ENCODE results near the gene TM9SF3.

DNA sequence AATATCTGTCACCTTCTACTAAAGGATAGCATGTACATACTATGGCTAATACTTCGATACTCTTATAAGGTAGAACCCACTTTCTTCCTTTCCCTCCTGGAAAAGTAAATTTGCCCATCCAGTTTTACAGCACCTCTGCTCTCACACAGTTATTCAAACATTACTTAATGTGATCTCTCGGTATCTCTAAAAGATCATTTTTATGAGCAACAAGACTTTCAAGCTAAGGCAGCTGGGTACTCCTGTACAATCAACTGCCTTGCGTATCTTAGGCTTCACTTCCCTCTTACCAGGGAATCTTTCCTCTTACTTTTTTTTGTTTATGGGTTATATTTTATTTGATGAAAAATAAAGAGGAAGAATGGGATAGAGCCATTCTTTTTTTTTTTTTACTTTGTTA lies 46.6 kb downstream of the TM9SF3 start:
- TF ChIP-seq, protein P1, sequence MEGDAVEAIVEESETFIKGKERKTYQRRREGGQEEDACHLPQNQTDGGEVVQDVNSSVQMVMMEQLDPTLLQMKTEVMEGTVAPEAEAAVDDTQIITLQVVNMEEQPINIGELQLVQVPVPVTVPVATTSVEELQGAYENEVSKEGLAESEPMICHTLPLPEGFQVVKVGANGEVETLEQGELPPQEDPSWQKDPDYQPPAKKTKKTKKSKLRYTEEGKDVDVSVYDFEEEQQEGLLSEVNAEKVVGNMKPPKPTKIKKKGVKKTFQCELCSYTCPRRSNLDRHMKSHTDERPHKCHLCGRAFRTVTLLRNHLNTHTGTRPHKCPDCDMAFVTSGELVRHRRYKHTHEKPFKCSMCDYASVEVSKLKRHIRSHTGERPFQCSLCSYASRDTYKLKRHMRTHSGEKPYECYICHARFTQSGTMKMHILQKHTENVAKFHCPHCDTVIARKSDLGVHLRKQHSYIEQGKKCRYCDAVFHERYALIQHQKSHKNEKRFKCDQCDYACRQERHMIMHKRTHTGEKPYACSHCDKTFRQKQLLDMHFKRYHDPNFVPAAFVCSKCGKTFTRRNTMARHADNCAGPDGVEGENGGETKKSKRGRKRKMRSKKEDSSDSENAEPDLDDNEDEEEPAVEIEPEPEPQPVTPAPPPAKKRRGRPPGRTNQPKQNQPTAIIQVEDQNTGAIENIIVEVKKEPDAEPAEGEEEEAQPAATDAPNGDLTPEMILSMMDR (IDR thresholded peaks at IDR 0.05) = no peak
- TF ChIP-seq FOSL2 (IDR thresholded peaks at IDR 0.05) = no peak
- TF ChIP-seq FOSL2 (CRISPR knock-in tag; IDR thresholded peaks at IDR 0.05) = no peak
- no peak for TF ChIP-seq MAX (IDR thresholded peaks at IDR 0.05)
- no peak for TF ChIP-seq NFE2L2 (conservative IDR thresholded peaks at IDR 0.05; ENCODE audit: low read length)
